GM12874 (cell line): ENCODE data around the gene PTPN7.

Experiments used
- TF ChIP-seq, protein P1 (sequence below): IDR thresholded peaks from 2 replicates; pipeline ENCODE4 v1.5.1; 2011; ENCODE audit warnings: low read depth, mild to moderate bottlenecking, control low read depth, low read length, moderate library complexity; ENCODE audit not compliant: insufficient read depth

The PTPN7 gene

GRCh38 chr1:202201971-202202370, 41.6 kb upstream of the PTPN7 start:
- TF ChIP-seq, protein P1, sequence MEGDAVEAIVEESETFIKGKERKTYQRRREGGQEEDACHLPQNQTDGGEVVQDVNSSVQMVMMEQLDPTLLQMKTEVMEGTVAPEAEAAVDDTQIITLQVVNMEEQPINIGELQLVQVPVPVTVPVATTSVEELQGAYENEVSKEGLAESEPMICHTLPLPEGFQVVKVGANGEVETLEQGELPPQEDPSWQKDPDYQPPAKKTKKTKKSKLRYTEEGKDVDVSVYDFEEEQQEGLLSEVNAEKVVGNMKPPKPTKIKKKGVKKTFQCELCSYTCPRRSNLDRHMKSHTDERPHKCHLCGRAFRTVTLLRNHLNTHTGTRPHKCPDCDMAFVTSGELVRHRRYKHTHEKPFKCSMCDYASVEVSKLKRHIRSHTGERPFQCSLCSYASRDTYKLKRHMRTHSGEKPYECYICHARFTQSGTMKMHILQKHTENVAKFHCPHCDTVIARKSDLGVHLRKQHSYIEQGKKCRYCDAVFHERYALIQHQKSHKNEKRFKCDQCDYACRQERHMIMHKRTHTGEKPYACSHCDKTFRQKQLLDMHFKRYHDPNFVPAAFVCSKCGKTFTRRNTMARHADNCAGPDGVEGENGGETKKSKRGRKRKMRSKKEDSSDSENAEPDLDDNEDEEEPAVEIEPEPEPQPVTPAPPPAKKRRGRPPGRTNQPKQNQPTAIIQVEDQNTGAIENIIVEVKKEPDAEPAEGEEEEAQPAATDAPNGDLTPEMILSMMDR: no peak

- TF ChIP-seq, protein P1: no peak
Measured at GRCh38 chr1:202201266-202201665, 40.9 kb upstream of the PTPN7 start.

- TF ChIP-seq, protein P1: no peak
Measured at GRCh38 chr1:202200669-202201068, 40.3 kb upstream of the PTPN7 start.

- TF ChIP-seq, protein P1: no peak
Measured at GRCh38 chr1:202200112-202200548, 39.7 kb upstream of the PTPN7 start.

GRCh38 chr1:202199040-202199889, 38.9 kb upstream of the PTPN7 start:
- TF ChIP-seq, protein P1: no peak

DNA sequence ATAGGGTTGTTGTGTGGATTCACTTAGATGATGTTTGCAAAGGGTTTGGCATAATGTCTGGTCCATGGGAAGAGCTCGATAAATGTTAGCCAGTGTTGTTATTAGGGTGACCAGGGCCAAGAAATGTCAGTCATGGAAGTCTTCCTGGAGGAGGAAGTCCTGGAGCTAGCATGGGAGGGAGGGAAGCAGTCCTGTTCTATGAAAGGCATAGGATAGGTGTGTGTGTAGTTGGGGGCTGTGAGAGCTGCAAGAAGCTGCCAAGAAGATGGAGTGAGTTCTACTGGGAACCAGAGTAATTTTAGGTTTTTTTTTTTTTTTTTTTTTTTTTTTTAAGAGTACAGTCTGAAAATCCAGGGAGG, 37.9 kb upstream of the PTPN7 start:
- TF ChIP-seq, protein P1: no peak

GRCh38 chr1:202197653-202198365, 37.4 kb upstream of the PTPN7 start:
- TF ChIP-seq, protein P1: no peak
